IPS-11a (cell line): ENCODE results near the gene CDHR2.
A peak's percentile ranks its signal among the peaks of the same experiment; 100 is the strongest.
"Not testable (repeated sequence)": the region's sequence is repeated elsewhere in the genome, so short reads cannot be mapped to it uniquely, and the experiment has no call there.

Experiments
- H3K4me3 ChIP-seq: one replicate; pipeline ENCODE4 v1.5.1; 2013; ENCODE audit warnings: low read depth, low read length, control low read depth

The CDHR2 gene

GRCh38 chr5:176595386-176595943 is 46.3 kb downstream of the CDHR2 start:
- no peak overlapping the region for H3K4me3 ChIP-seq

- H3K4me3 ChIP-seq: no peak overlapping the region
Measured at GRCh38 chr5:176596069-176596644, 47.0 kb downstream of the CDHR2 start.

GRCh38 chr5:176596689-176597416 is 47.7 kb downstream of the CDHR2 start:
- H3K4me3 ChIP-seq: no peak overlapping the region

GRCh38 chr5:176597417-176598389 is 48.6 kb downstream of the CDHR2 start:
- H3K4me3 ChIP-seq: no peak overlapping the region

GRCh38 chr5:176599749-176600430 is 50.7 kb downstream of the CDHR2 start:
- not testable (repeated sequence) for H3K4me3 ChIP-seq

GRCh38 chr5:176601901-176602482 is 52.9 kb downstream of the CDHR2 start:
- H3K4me3 ChIP-seq: no peak overlapping the region

- H3K4me3 ChIP-seq: no peak overlapping the region
Measured at GRCh38 chr5:176603091-176603490, 53.9 kb downstream of the CDHR2 start.

GRCh38 chr5:176606032-176606431 is 56.9 kb downstream of the CDHR2 start:
- H3K4me3 ChIP-seq: no peak overlapping the region

- H3K4me3 ChIP-seq: no peak overlapping the region
Measured at GRCh38 chr5:176606875-176607274, 57.7 kb downstream of the CDHR2 start.

- H3K4me3 ChIP-seq: no peak overlapping the region
Measured at GRCh38 chr5:176608142-176608705, 59.1 kb downstream of the CDHR2 start.

- H3K4me3 ChIP-seq: peak overlapping the region; percentile 69
Measured at GRCh38 chr5:176608937-176609723, 60.0 kb downstream of the CDHR2 start.

GRCh38 chr5:176609724-176610434 is 60.7 kb downstream of the CDHR2 start, which contains the start of gene GPRIN1:
Gene GPRIN1 (minus strand): TSS chr5:176610156. CDS start chr5:176599834, 10,322 bp downstream.
- peak within 1 kb of the TSS; percentile 69 for H3K4me3 ChIP-seq

GRCh38 chr5:176610435-176610773 is 61.3 kb downstream of the CDHR2 start:
- peak overlapping the region; percentile 47 for H3K4me3 ChIP-seq

GRCh38 chr5:176611435-176611834 is 62.3 kb downstream of the CDHR2 start:
- no peak overlapping the region for H3K4me3 ChIP-seq

GRCh38 chr5:176612008-176612407 is 62.9 kb downstream of the CDHR2 start:
- H3K4me3 ChIP-seq: no peak overlapping the region

GRCh38 chr5:176612855-176613254 is 63.7 kb downstream of the CDHR2 start:
- H3K4me3 ChIP-seq: no peak overlapping the region

- H3K4me3 ChIP-seq: no peak overlapping the region
Measured at GRCh38 chr5:176614805-176615478, 65.8 kb downstream of the CDHR2 start.

- no peak overlapping the region for H3K4me3 ChIP-seq
Measured at GRCh38 chr5:176616511-176616910, 67.4 kb downstream of the CDHR2 start.
